NCI-H146 treated with DMSO at 0.1 percent for 48 hours (cell line): ENCODE results near the gene TRANK1.
A peak's percentile ranks its signal among the peaks of the same experiment; 100 is the strongest.
"Not testable (repeated sequence)": the region's sequence is repeated elsewhere in the genome, so short reads cannot be mapped to it uniquely, and the experiment has no call there.

ENCODE experiments used
- DNase-seq: peaks from one replicate; lab custom pipeline; 2025; ENCODE audit not compliant: unreplicated experiment; lab: John Stamatoyannopoulos, UW

TRANK1 gene

GRCh38 chr3:36893137-36893557 lies 51.7 kb downstream of the TRANK1 start:
- DNase-seq, result no peak

- DNase-seq, result no peak
These were observed 52.3 kb downstream of the TRANK1 start for GRCh38 chr3:36892457-36893136.

GRCh38 chr3:36891701-36892160 lies 53.1 kb downstream of the TRANK1 start:
- no peak for DNase-seq

GRCh38 chr3:36891097-36891496 lies 53.8 kb downstream of the TRANK1 start:
- not testable (repeated sequence) for DNase-seq

- no peak for DNase-seq
These were observed 54.6 kb downstream of the TRANK1 start for GRCh38 chr3:36890261-36890660.

GRCh38 chr3:36881735-36882134 lies 63.1 kb downstream of the TRANK1 start:
- DNase-seq, result no peak

- not testable (repeated sequence) for DNase-seq
These were observed 65.0 kb downstream of the TRANK1 start for GRCh38 chr3:36879842-36880241.

- DNase-seq, result no peak
These were observed 66.7 kb downstream of the TRANK1 start for GRCh38 chr3:36877930-36878685.

GRCh38 chr3:36876181-36876936 lies 68.5 kb downstream of the TRANK1 start:
- DNase-seq, result no peak

GRCh38 chr3:36875397-36875796 lies 69.5 kb downstream of the TRANK1 start:
- no peak for DNase-seq

- no peak for DNase-seq
These were observed 70.4 kb downstream of the TRANK1 start for GRCh38 chr3:36874424-36874823.

- no peak for DNase-seq
These were observed 73.3 kb downstream of the TRANK1 start for GRCh38 chr3:36871379-36872126.

GRCh38 chr3:36868614-36869436 lies 76.0 kb downstream of the TRANK1 start:
- peak; percentile 27 for DNase-seq

GRCh38 chr3:36867810-36868209 lies 77.0 kb downstream of the TRANK1 start:
- DNase-seq, result no peak

- no peak for DNase-seq
These were observed 78.5 kb downstream of the TRANK1 start for GRCh38 chr3:36866368-36866767.

- no peak for DNase-seq
These were observed 80.4 kb downstream of the TRANK1 start for GRCh38 chr3:36864180-36865053.

- no peak for DNase-seq
These were observed 82.6 kb downstream of the TRANK1 start for GRCh38 chr3:36862076-36862755.

- no peak for DNase-seq
These were observed 85.4 kb downstream of the TRANK1 start for GRCh38 chr3:36859494-36859893.

GRCh38 chr3:36852071-36852470 lies 92.8 kb downstream of the TRANK1 start:
- no peak for DNase-seq
